ENCODE measurements around the gene REG3G. TPM values are rescaled to one million over a fixed set of nuclear protein-coding genes. Genes with fewer than 3 reads are reported as not detected.
A peak's percentile ranks its signal among the peaks of the same experiment; 100 is the strongest.

Gene REG3G
- total RNA-seq, 5 donors from 2014 or later (not counting 1 experiment from before 2014, with no cell fraction given): 0.32 to 0.72 (median 0.38) TPM; not detected in 2

DNA sequence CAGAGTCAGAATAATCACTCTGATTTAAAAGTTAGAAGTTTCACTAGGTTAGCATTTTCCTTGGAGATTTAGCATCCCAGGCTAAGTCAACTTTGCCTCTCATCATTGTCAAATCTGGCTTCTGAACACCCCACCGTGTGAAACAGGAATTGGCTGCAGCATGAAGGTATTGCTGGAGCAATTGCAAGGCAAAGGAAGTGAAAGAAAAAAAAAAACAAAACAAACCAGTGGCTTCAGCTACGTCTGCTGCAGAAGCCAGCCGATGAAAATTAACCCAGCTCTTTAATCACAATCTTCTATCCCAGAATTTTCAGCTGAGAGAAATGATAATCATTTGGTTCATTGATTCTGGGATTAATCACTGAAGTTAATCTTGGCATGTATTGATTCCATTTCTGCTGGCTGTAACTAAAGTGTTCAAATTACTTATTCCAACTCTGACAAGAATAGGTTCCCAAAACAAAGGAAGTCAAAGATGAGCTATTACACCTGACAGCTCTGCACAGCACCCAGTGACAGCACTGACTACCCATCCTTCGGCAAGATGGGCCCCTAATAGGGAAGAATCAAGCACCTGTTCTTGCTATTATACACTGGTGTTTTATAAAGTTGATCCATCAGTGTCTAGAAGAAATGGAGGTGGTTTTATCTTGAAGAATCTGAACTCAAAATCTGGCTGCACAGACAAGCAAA is 42.7 kb upstream of the REG3G start:
- H3K4me3 Mint-ChIP-seq: no peak overlapping the region
- CTCF ChIA-PET: no interaction called here
- ATAC-seq (replicated peaks in 1 of 4): no peak

DNA sequence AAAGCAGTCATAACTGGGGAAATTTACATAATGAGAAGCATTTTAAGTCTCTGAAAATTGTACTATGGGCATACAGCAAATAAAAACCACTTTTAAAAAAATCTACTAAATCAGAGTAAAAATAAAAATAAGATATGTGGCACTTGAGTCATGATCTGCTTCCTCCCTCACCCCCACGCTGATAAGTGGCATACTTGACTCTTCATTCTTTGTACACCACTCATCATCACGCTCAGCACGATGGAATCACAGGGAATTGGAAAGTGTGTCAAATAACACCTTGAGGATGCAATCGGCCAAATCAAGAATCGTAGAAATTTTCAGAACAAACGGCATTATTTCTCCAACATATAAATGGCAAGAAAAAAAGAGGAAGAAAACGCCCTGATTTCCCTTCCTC is 41.1 kb upstream of the REG3G start:
- Mint-ChIP-seq H3K4me1 (no peaks in the 10 kb centered on the region), H3K9me3 (peaks cover 0 to 6% (median 3%) of the 10 kb centered on the region in 3 donors), H3K36me3 (no peaks in the 10 kb centered on the region), H3K27me3 (no peaks in the 10 kb centered on the region), H3K4me3 (no peak overlapping the region), H3K27ac (no peak overlapping the region)
- CTCF ChIA-PET: no interaction called here
- POLR2A ChIA-PET: no interaction called here
- Histone ChIP-seq H3K36me3 (ENCODE audit: control insufficient read depth in 2 of 2, extremely low read depth in 1 of 2, insufficient read depth in 1 of 2, low read length in 1 of 2) (no peaks in the 10 kb centered on the region), H3K4me1 (ENCODE audit: control insufficient read depth in 1 of 2, extremely low read depth in 1 of 2, insufficient read depth in 2 of 2, low read length in 2 of 2) (no peaks in the 10 kb centered on the region), H3K9me3 (no peaks in the 10 kb centered on the region), H3K27me3 (replicated peaks in 1 of 2; ENCODE audit: control insufficient read depth in 2 of 2, extremely low read depth in 1 of 2, insufficient read depth in 2 of 2, low read length in 1 of 2) (no peaks in the 10 kb centered on the region), H3K27ac (ENCODE audit: low read length) (no peak overlapping the region), H3K4me3 (ENCODE audit: control insufficient read depth in 1 of 2, extremely low read depth in 1 of 2, low read length in 1 of 2) (no peak overlapping the region)
- no CpG with 5 or more reads among the region's 7 CpGs for WGBS (ENCODE audit: insufficient coverage)
- ATAC-seq (replicated peaks in 1 of 4): no peak
- no peak for DNase-seq

More for the DNA sequence above, 42.7 kb upstream of the REG3G start:
- POLR2A ChIA-PET: no interaction called here
- Mint-ChIP-seq H3K27me3 (no peaks in the 10 kb centered on the region), H3K36me3 (no peaks in the 10 kb centered on the region), H3K4me1 (no peaks in the 10 kb centered on the region), H3K27ac (no peak overlapping the region), H3K9me3 (peaks cover 0 to 6% (median 3%) of the 10 kb centered on the region in 3 donors)
- Histone ChIP-seq H3K27me3 (replicated peaks in 1 of 2; ENCODE audit: control insufficient read depth in 2 of 2, extremely low read depth in 1 of 2, insufficient read depth in 2 of 2, low read length in 1 of 2) (no peaks in the 10 kb centered on the region), H3K9me3 (no peaks in the 10 kb centered on the region), H3K4me3 (ENCODE audit: control insufficient read depth in 1 of 2, extremely low read depth in 1 of 2, low read length in 1 of 2) (no peak overlapping the region), H3K36me3 (ENCODE audit: control insufficient read depth in 2 of 2, extremely low read depth in 1 of 2, insufficient read depth in 1 of 2, low read length in 1 of 2) (no peaks in the 10 kb centered on the region), H3K4me1 (ENCODE audit: control insufficient read depth in 1 of 2, extremely low read depth in 1 of 2, insufficient read depth in 2 of 2, low read length in 2 of 2) (no peaks in the 10 kb centered on the region), H3K27ac (ENCODE audit: low read length) (no peak overlapping the region)
- WGBS (ENCODE audit: insufficient coverage): no CpG with 5 or more reads among the region's 4 CpGs
- DNase-seq: no peak

DNA sequence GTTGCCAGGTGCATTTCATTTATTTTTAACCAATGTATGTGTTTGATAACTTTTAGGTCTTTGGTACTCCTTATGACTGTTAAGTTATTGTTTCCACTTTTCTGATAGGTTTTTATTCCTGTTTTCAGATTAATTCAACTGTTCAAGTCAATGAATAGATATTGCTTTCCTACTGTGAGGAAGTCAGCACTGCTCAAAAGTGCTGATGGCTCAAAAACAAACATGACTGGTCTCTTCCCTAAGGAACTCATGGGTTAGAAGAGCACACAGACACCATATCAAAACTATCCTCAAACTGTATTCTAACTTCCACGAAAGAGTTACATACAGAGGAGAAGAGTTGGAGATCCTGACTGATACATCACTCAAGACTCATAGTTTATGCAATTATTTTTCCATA is 39.9 kb upstream of the REG3G start:
- H3K4me3 ChIP-seq (ENCODE audit: control insufficient read depth in 1 of 2, extremely low read depth in 1 of 2, low read length in 1 of 2): no peak overlapping the region
- H3K36me3 ChIP-seq (ENCODE audit: control insufficient read depth in 2 of 2, extremely low read depth in 1 of 2, insufficient read depth in 1 of 2, low read length in 1 of 2): no peaks in the 10 kb centered on the region
- ChIA-PET CTCF (no interaction called here), POLR2A (no interaction called here)
- Mint-ChIP-seq H3K9me3 (peaks cover 0 to 6% (median 3%) of the 10 kb centered on the region in 3 donors), H3K4me3 (no peak overlapping the region), H3K27ac (no peak overlapping the region), H3K27me3 (no peaks in the 10 kb centered on the region), H3K4me1 (no peaks in the 10 kb centered on the region), H3K36me3 (no peaks in the 10 kb centered on the region)
- no peak overlapping the region for H3K27ac ChIP-seq (ENCODE audit: low read length)
- no peaks in the 10 kb centered on the region for H3K4me1 ChIP-seq (ENCODE audit: control insufficient read depth in 1 of 2, extremely low read depth in 1 of 2, insufficient read depth in 2 of 2, low read length in 2 of 2)
- no peaks in the 10 kb centered on the region for H3K27me3 ChIP-seq (replicated peaks in 1 of 2; ENCODE audit: control insufficient read depth in 2 of 2, extremely low read depth in 1 of 2, insufficient read depth in 2 of 2, low read length in 1 of 2)
- 0% methylated on average over 1 of the region's 1 CpG for WGBS (ENCODE audit: insufficient coverage)
- no peaks in the 10 kb centered on the region for H3K9me3 ChIP-seq
- DNase-seq: no peak
- no peak for ATAC-seq (replicated peaks in 1 of 4)

DNA sequence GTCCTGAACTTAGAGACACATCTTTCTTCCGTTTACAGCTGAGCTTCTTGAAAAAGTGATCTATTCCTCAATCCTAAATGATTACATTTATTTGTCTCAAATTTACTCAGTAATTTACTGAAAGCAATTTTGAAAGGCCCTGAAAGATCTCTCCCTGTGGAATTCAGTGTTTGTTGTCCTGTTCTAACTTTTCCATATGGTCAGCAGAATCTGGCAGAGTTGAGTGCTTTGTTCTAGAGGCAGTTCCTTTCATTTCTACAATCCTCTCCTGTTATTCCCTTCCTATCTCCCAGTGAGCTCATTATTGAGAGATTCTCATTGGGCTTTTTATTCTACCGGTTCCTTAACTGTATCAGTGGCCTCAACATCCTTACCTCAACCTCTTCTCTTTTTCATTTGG is 36.5 kb upstream of the REG3G start:
- Mint-ChIP-seq H3K9me3 (peaks cover 2 to 8% (median 3%) of the 10 kb centered on the region in 3 donors), H3K4me3 (no peak overlapping the region), H3K36me3 (no peaks in the 10 kb centered on the region), H3K27me3 (peaks cover 17 to 19% of the 10 kb centered on the region in 2 donors), H3K27ac (no peak overlapping the region), H3K4me1 (no peaks in the 10 kb centered on the region)
- no peak overlapping the region for H3K27ac ChIP-seq (ENCODE audit: low read length)
- no peaks in the 10 kb centered on the region for H3K9me3 ChIP-seq
- DNase-seq: no peak
- H3K27me3 ChIP-seq (replicated peaks in 1 of 2; ENCODE audit: control insufficient read depth in 2 of 2, extremely low read depth in 1 of 2, insufficient read depth in 2 of 2, low read length in 1 of 2): peaks cover 4 to 15% of the 10 kb centered on the region in 2 experiments
- CTCF ChIA-PET: interaction anchor here in 1 of 2 donors (0.8 kb wide), 1 partner anchor 12 kb away, joined by 4 read pairs; no protein-coding TSS in a partner anchor
- H3K36me3 ChIP-seq (ENCODE audit: control insufficient read depth in 2 of 2, extremely low read depth in 1 of 2, insufficient read depth in 1 of 2, low read length in 1 of 2): no peaks in the 10 kb centered on the region
- H3K4me3 ChIP-seq (ENCODE audit: control insufficient read depth in 1 of 2, extremely low read depth in 1 of 2, low read length in 1 of 2): no peak overlapping the region
- POLR2A ChIA-PET: no interaction called here
- WGBS (ENCODE audit: insufficient coverage): 100% methylated on average over 1 of the region's 2 CpGs
- ATAC-seq (replicated peaks in 1 of 4): no peak
- H3K4me1 ChIP-seq (ENCODE audit: control insufficient read depth in 1 of 2, extremely low read depth in 1 of 2, insufficient read depth in 2 of 2, low read length in 2 of 2): no peaks in the 10 kb centered on the region

DNA sequence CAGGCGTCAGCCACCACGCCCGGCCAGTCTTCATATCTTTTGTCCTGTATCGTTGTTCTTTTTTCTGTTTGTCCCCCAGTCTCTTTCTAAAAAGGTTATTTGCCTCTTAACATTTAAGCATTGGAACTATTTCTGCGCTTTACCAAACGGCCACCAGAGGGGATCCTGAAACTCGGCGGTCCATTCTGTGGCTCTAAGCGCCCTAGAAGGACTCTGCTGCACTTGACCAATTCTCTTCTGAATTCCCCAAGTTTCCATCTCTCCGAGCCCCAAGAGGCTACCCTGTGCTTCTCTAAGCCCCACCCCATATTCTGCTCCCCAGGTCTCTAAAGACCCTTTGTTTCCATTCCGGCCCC is 33.1 kb upstream of the REG3G start:
- 18% methylated on average over 8 of the region's 11 CpGs for WGBS (ENCODE audit: insufficient coverage)
- DNase-seq (no peak), ATAC-seq (replicated peaks in 1 of 4) (no peak)
- peaks cover 26 to 29% of the 10 kb centered on the region in 2 donors for H3K27me3 Mint-ChIP-seq
- CTCF ChIA-PET: no interaction called here
- H3K4me1 Mint-ChIP-seq: no peaks in the 10 kb centered on the region
- Histone ChIP-seq H3K9me3 (no peaks in the 10 kb centered on the region), H3K4me1 (ENCODE audit: control insufficient read depth in 1 of 2, extremely low read depth in 1 of 2, insufficient read depth in 2 of 2, low read length in 2 of 2) (no peaks in the 10 kb centered on the region), H3K27ac (ENCODE audit: low read length) (no peak overlapping the region), H3K36me3 (ENCODE audit: control insufficient read depth in 2 of 2, extremely low read depth in 1 of 2, insufficient read depth in 1 of 2, low read length in 1 of 2) (no peaks in the 10 kb centered on the region), H3K27me3 (replicated peaks in 1 of 2; ENCODE audit: control insufficient read depth in 2 of 2, extremely low read depth in 1 of 2, insufficient read depth in 2 of 2, low read length in 1 of 2) (peaks cover 4 to 19% of the 10 kb centered on the region in 2 experiments), H3K4me3 (ENCODE audit: control insufficient read depth in 1 of 2, extremely low read depth in 1 of 2, low read length in 1 of 2) (no peak overlapping the region)
- H3K9me3 Mint-ChIP-seq: peaks cover 5 to 12% (median 10%) of the 10 kb centered on the region in 3 donors
- H3K36me3 Mint-ChIP-seq: no peaks in the 10 kb centered on the region
- peak overlapping the region in 1 of 2 donors; percentile 15 for H3K27ac Mint-ChIP-seq
- no peak overlapping the region for H3K4me3 Mint-ChIP-seq
- POLR2A ChIA-PET: no interaction called here

DNA sequence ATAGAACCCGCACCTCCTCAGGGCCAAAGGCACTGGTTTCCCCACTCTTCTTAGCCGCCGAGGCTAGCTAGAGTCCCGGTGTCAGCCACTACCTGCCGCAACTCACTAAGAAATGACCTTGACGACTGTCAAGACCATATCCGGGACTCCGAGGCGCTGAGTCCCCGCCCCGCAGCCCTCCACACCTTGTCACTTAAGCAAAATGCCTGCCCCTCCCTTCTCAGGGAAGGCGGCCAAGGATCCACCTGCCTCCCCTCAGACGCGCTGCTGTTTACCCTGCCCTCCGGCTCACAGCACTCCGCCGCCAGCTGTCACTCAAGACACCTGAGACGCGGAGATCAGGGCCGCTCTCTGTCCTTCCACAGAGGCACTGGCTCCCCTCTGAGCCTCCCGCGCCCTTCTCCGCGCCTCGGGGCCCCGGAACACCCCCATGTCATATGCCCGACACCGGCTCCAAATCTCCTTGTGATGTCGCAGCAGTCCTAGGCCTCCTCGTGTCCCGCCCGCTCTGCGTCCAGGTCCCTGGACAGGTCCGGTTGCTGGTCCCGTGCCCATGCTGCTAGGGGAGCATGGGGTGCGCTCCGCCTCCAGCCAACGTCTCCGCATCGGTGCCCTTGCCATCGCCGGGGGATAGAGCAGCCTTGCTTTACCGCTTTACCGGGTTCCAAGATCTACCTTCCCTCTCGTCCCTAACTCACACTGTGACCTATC is 32.5 kb upstream of the REG3G start:
- H3K27ac Mint-ChIP-seq: no peak overlapping the region
- CTCF ChIA-PET: no interaction called here
- POLR2A ChIA-PET: no interaction called here

More for the DNA sequence above, 32.5 kb upstream of the REG3G start:
- Mint-ChIP-seq H3K27me3 (peaks cover 26 to 29% of the 10 kb centered on the region in 2 donors), H3K4me3 (no peak overlapping the region), H3K9me3 (peaks cover 5 to 12% (median 10%) of the 10 kb centered on the region in 3 donors), H3K4me1 (no peaks in the 10 kb centered on the region), H3K36me3 (no peaks in the 10 kb centered on the region)
- Histone ChIP-seq H3K4me1 (ENCODE audit: control insufficient read depth in 1 of 2, extremely low read depth in 1 of 2, insufficient read depth in 2 of 2, low read length in 2 of 2) (no peaks in the 10 kb centered on the region), H3K27me3 (replicated peaks in 1 of 2; ENCODE audit: control insufficient read depth in 2 of 2, extremely low read depth in 1 of 2, insufficient read depth in 2 of 2, low read length in 1 of 2) (peaks cover 4 to 19% of the 10 kb centered on the region in 2 experiments), H3K9me3 (no peaks in the 10 kb centered on the region), H3K36me3 (ENCODE audit: control insufficient read depth in 2 of 2, extremely low read depth in 1 of 2, insufficient read depth in 1 of 2, low read length in 1 of 2) (no peaks in the 10 kb centered on the region), H3K27ac (ENCODE audit: low read length) (no peak overlapping the region), H3K4me3 (ENCODE audit: control insufficient read depth in 1 of 2, extremely low read depth in 1 of 2, low read length in 1 of 2) (no peak overlapping the region)
- no peak for DNase-seq
- WGBS (ENCODE audit: insufficient coverage): 11% methylated on average over 45 of the region's 45 CpGs
- no peak for ATAC-seq (replicated peaks in 1 of 4)
